Effector CD4-positive, alpha-beta T cell (primary cell): ENCODE measurements around the gene ODAD2. TPM values are rescaled to one million over a fixed set of nuclear protein-coding genes. Genes with fewer than 3 reads are reported as not detected.
"Not testable (repeated sequence)": the region's sequence is repeated elsewhere in the genome, so short reads cannot be mapped to it uniquely, and the experiment has no call there.

Source experiments
- DNase-seq: peaks from one replicate; pipeline ENCODE4 v3.0.0-alpha.2; 2020
- total RNA-seq: gene quantifications from one replicate; lab custom pipeline; 2026; lab: John Stamatoyannopoulos, UW

The ODAD2 gene
- not detected for total RNA-seq

GRCh38 chr10:27998954-27999275, at the start of gene ODAD2:
Gene ODAD2 (minus strand): TSS chr10:27999079. CDS start chr10:27995142, 3,937 bp downstream.
- no peak for DNase-seq

DNA sequence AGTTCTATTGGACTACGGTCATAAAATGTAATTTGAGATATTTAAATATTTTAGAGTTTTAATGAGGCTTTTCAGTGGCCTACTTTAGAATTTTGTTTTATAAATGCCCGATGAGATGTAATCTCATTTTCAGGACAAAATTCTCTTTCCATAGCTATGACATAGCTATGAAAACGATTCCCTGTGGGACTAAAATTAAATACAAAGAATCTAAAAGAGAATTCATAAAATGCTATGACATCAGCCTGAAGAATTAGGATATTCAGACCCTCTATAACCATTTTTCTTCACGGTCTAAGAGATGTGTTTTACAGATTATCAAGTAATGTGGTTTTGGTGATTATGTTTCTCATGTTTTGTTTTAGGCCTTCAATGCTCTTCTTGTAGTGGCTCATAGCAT, 48.2 kb upstream of the ODAD2 start:
- DNase-seq: no peak

- no peak for DNase-seq
These were observed 47.7 kb upstream of the ODAD2 start for GRCh38 chr10:28046579-28046978.

DNA sequence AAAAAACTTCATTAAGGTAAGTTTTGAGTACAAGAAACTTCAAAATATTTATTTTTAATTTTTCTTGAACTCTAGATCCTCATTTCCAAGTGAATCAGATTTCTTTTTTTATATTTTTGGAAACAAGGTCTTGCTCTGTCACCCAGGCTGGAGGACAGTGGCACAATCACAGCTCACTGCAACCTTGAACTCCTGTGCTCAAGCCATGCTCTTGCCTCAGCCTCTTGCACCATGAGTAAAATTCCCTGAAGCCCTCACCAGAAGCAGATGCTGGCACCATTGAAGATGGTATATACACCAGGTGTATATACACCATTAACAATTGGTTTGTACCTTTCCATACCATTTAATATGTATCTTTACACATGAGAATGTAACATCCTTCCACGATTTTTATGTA, 45.1 kb upstream of the ODAD2 start:
- no peak for DNase-seq

- no peak for DNase-seq
These were observed 37.7 kb upstream of the ODAD2 start for GRCh38 chr10:28036587-28036986.

GRCh38 chr10:28020993-28021982, 22.4 kb upstream of the ODAD2 start:
- no peak for DNase-seq

DNA sequence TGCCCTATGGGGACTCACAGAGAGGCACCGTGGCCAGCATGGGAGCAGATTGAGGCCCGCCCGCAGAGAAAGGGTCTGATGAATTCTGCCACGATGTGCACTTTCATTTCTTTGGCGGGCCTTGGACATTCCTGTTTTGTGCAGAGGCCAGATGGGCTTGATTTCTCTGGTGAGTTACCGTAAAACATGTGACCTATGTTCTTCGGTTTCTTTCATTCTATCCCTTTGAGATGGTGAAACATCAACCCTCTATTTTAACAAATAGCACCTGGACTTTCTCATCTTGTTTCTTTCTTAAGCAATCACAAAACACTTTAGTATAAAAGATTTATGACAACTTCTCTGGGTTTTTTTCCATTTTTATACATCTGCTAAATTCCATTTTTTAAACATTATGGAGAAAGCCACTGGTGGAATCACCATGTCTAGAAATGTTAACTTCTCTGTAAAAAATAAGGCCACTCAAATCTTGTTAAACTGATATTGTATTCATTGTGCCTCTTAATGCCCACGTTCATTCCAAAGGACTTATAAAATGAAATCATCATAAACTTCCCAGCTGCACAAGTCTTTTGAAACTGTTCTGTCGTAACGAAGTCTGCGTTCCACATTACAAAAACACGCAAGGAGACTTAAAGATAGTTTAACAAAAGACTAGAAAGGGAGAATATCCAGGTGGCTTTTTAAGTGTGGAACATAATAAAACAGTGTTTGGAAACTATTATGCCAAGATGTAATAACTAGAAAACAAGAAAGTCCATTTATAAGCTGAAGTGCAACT, 21.4 kb upstream of the ODAD2 start:
- no peak for DNase-seq

DNA sequence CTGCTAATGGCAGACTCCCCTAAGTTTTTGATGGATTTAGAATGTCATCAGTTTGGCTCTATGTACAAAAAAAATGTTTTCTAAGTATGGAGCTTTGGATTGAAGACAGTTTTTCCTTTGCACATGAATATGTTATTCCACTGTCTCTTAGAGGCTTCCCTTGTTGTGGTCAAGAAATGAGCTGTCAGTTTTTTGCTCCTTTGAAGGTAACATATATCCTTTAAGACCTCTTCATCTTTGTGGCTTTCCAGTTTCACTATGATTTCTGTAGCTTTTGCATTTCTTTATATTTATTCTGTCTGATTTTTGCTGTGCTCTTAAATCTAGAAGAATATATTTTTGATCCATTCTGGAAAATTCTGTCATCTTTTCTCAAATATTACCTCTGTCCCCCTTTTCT, 15.8 kb upstream of the ODAD2 start:
- no peak for DNase-seq

DNA sequence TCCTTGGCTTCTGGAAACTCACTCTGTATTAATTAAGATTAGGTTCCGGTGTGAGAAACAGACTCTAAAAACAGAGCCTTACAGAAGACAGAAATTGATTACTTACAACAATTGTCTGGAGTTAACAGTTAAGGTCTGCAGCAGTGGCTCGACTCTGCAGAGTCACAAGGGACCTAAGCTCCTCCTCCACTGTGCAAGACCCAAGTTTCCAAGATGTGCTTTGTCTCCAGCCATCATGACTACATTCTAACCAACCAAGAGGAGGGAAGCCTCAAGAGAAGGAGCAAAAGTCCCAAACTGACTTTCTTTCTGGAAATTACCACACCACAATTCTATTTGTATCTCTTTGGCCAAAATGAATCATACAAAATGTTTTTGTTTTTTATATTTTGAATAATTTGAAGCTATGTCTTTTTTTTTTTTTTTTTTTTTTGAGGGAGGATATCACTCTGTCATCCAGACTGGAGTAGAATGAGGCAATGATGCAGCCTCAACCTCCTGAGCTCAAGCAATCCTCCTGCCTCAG, 14.2 kb upstream of the ODAD2 start:
- DNase-seq: no peak

GRCh38 chr10:28010821-28011220, 11.9 kb upstream of the ODAD2 start:
- no peak for DNase-seq

GRCh38 chr10:28008054-28008453, 9.2 kb upstream of the ODAD2 start:
- DNase-seq: no peak

DNA sequence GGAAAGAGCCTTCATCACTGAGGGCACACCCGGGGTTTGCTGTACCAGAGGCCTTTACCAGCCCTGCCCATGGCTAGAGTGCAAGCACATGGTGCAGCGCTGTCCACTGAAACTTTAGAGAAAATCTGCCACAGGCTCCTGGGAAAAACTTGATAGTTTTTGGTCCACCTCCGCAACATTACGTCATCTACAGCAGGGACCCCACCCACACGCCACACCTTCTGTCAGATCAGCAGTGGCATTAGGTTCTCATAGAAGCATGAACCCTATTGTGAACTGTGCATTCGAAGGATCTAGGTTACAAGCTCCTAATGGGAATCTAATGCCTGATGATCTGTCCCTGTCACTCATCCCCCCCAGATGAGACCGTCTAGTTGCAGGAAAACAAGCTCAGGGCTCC, 2.5 kb upstream of the ODAD2 start:
- DNase-seq: no peak

- no peak for DNase-seq
These were observed 513 bp downstream of the ODAD2 start for GRCh38 chr10:27998178-27998953.

DNA sequence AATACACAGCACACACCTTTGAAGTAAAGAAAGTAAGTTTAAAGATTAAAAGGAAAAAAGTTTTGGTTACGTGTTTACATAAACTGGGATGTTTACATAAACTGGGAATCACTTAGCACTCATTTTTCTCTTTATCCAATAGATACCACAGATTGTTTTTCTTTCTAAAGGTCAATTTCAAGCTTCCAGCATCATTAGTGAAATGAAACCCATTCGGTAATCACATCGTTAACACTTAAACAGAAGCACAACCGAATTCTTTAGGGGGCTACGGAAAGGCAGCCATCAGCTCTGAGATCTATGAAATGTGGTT, 1.1 kb downstream of the ODAD2 start:
- no peak for DNase-seq

DNA sequence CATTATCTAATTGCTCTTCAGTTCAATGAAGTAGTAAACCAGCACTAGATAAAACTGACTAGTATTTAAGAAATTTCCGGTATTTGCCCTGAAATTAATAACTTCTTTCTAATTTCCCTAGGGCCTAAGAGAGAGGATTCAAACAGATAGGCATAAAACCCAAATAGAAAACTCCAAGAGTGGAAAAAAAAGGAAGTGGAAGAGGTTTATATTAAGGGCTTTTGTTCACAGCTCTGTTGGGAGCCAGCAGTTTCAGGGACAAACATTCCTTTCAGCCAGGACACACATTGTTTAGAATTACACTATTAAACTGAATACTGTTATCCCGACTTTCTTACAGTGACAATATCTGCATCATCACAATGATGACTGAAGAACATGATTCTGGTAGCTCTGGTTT, 3.6 kb downstream of the ODAD2 start:
- DNase-seq: no peak

DNA sequence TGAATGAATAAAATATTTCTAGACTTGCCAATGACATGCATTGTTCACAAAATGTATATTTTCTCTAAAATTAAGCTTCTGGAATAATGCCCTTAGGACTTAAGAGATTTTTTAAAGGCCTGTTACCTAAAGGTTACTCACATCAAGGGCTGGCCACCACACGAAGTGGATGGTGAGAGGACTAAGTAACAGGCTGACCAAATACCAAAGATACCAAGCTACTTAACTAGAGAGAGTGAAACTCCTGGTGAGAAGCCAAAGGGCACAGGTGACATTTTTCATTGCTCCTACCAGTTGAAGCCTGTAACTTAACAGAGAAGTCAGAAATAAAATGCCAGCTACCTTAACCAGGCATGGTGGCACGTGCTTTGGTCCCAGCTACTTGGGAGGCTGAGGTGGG, 9.5 kb downstream of the ODAD2 start:
- not testable (repeated sequence) for DNase-seq

GRCh38 chr10:27986821-27987220, 12.1 kb downstream of the ODAD2 start:
- no peak for DNase-seq

GRCh38 chr10:27982875-27983543, 15.9 kb downstream of the ODAD2 start:
- no peak for DNase-seq

DNA sequence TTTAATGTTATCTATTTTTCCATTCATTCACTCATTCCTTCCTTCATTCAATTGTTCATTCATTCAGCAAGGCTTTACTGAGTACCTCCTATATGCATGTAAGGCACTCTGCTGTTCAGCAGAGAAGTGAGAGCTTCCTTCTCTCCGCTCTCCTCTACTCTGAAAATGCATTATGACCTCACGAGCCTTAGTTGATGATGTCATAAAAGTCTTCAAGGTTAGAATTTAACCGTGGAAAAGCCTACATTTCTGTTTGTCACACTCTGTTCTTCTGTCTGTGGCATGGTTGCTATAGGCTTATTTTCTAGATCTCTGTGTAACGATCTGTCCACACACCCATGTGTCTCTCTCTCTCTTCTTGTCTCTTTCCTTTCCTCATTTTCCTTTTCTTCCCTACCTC, 17.1 kb downstream of the ODAD2 start:
- DNase-seq: no peak

DNA sequence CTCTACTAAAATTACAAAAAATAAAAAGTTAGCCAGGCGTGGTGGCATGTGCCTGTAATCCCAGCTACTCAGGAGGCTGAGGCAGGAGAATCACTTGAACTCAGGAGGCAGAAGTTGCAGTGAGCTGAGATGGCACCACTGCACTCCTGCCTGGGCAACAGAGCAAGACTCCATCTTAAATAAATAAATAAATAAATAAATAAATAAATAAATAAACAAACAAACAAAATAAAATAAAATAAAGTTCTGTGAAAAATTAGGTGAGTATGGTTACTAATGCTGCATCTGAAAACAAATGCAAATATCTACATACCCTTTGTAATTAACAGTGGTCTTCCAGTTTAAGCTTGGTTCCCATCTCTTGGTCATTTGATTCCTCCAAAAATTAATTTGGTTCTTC, 28.1 kb downstream of the ODAD2 start:
- not testable (repeated sequence) for DNase-seq

DNA sequence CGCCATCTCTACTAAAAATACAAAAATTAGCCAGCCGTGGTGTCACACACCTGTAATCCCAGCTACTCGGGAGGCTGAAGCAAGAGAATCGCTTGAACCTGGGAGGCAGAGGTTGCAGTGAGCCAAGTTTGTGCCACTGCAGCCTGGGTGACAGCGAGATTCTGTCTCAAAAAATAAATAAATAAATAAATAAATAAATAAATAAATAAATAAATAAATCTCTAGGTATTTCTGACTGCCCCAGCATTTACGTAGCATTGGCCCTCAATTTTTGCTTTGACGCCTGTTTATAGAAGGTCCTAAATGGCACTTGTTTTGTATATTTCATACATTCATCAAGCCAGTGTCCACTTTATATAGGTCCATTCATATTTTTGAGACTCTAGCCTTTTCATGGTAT, 28.9 kb downstream of the ODAD2 start:
- not testable (repeated sequence) for DNase-seq

- no peak for DNase-seq
These were observed 39.7 kb downstream of the ODAD2 start for GRCh38 chr10:27959093-27959715.
